Body of pancreas (tissue), 4 donors: ENCODE results near the gene PKNOX2. TPM values are rescaled to one million over a fixed set of nuclear protein-coding genes. Genes with fewer than 3 reads are reported as not detected.

Experiments used
- ATAC-seq: fragments of 150-250 bp; one replicate; pipeline ENCODE4 v1.9.1; 2016
- DNase-seq, 4 donors: peaks; one replicate each; pipeline ENCODE4 v3.0.0-alpha.2; 2019
- H3K27ac ChIP-seq, 4 donors: fragments of 200-600 bp; sonication (generic); 1 replicate in 3 of 4; 2 replicates in 1 of 4; pipeline versions ENCODE4 v1.5.1 to v1.6.1; 2016 to 2019; ENCODE audit warnings: mild to moderate bottlenecking in 1 of 4, mixed read lengths in 1 of 4, moderate library complexity in 1 of 4
- H3K27me3 ChIP-seq, 2 donors: fragments of 200-600 bp; sonication (generic); one replicate each; pipeline ENCODE4 v1.6.0; 2016; ENCODE audit warnings: mild to moderate bottlenecking in 1 of 2
- H3K36me3 ChIP-seq, 2 donors: fragments of 200-600 bp; sonication (generic); replicated peaks in 1 of 2; 2 replicates each; pipeline ENCODE4 v1.5.1; 2016; ENCODE audit warnings: low read depth in 2 of 2; ENCODE audit not compliant: insufficient read depth in 1 of 2
- H3K4me1 ChIP-seq: fragments of 200-600 bp; sonication (generic); one replicate; pipeline ENCODE4 v1.6.0; 2016
- H3K4me3 ChIP-seq, 2 donors: fragments of 200-600 bp; sonication (generic); 1 replicate in 1 of 2; 2 replicates in 1 of 2; pipeline ENCODE4 v1.5.1; 2016 to 2019
- H3K9me3 ChIP-seq, 3 donors: fragments of 200-600 bp; sonication (generic); 1 replicate in 2 of 3; 2 replicates in 1 of 3; pipeline ENCODE4 v1.5.1; 2016
- CTCF ChIP-seq, 7 experiments: fragments of 450-650 bp in 4 of 7; fragments of 200-600 bp in 3 of 7; sonication (generic) in 3 of 7; IDR thresholded peaks; one replicate each; pipeline ENCODE4 v1.5.1; 2016 to 2019; ENCODE audit warnings: antibody characterized with exemption in 7 of 7
- POLR2A ChIP-seq, 3 donors: fragments of 450-650 bp; IDR thresholded peaks; one replicate each; pipeline ENCODE4 v1.6.1; 2016; ENCODE audit warnings: antibody characterized with exemption in 3 of 3, mild to moderate bottlenecking in 2 of 3
- WGBS, 2 donors: methylation state at CpG; one replicate each; pipeline ENCODE4 v1.1.5; 2017; 5-methylcytosine and 5-hydroxymethylcytosine counted together
- intact Hi-C: fragments of 100-400 bp; cut with DNase I; formaldehyde crosslinking; loops from one replicate; pipeline ENCODE4 v1.15.1; 2023
- total RNA-seq, 2 donors: library from RNA; depleted of rRNA; stranded (reverse); fragments of >200 nt; gene quantifications; one replicate each; pipeline ENCODE4 v1.1.0, GENCODE V29; 2016

PKNOX2 gene
- total RNA-seq, 2 donors from 2014 or later = 4.2 to 4.9 TPM

- intact Hi-C loops = no loop called here
- H3K36me3 ChIP-seq = no peaks in the 10 kb centered on the region
- peaks cover 13% of the 10 kb centered on the region for H3K4me1 ChIP-seq
- H3K27me3 ChIP-seq = no peaks in the 10 kb centered on the region
- DNase-seq (no peak), ATAC-seq (no peak)
- no peak overlapping the region for H3K4me3 ChIP-seq
- H3K9me3 ChIP-seq = no peaks in the 10 kb centered on the region
- 81 to 96% methylated on average over 2 of the region's 2 CpGs for WGBS, 2 donors
- TF ChIP-seq CTCF (IDR thresholded peaks at IDR 0.05) (no peak), POLR2A (IDR thresholded peaks at IDR 0.05) (no peak)
- H3K27ac ChIP-seq = no peak overlapping the region
These were observed 60.9 kb downstream of the PKNOX2 start for GRCh38 chr11:125225401-125225800.

GRCh38 chr11:125226031-125226430, 61.5 kb downstream of the PKNOX2 start:
- H3K9me3 ChIP-seq = no peaks in the 10 kb centered on the region
- no peak overlapping the region for H3K4me3 ChIP-seq
- intact Hi-C loops = no loop called here
- peaks cover 12% of the 10 kb centered on the region for H3K4me1 ChIP-seq
- no peaks in the 10 kb centered on the region for H3K36me3 ChIP-seq
- WGBS, 2 donors = 59 to 77% methylated on average over 2 of the region's 2 CpGs
- H3K27me3 ChIP-seq = no peaks in the 10 kb centered on the region
- H3K27ac ChIP-seq = no peak overlapping the region
- ATAC-seq (no peak), DNase-seq (no peak)
- no peak for TF ChIP-seq POLR2A (IDR thresholded peaks at IDR 0.05)
- no peak for TF ChIP-seq CTCF (IDR thresholded peaks at IDR 0.05)

GRCh38 chr11:125226706-125227105, 62.2 kb downstream of the PKNOX2 start:
- peaks cover 5% of the 10 kb centered on the region for H3K4me1 ChIP-seq
- no peak for TF ChIP-seq POLR2A (IDR thresholded peaks at IDR 0.05)
- TF ChIP-seq CTCF (IDR thresholded peaks at IDR 0.05) = no peak
- H3K4me3 ChIP-seq = no peak overlapping the region
- no peaks in the 10 kb centered on the region for H3K27me3 ChIP-seq
- no peaks in the 10 kb centered on the region for H3K9me3 ChIP-seq
- ATAC-seq (no peak), DNase-seq (no peak)
- intact Hi-C loops = no loop called here
- H3K27ac ChIP-seq = no peak overlapping the region
- H3K36me3 ChIP-seq = no peaks in the 10 kb centered on the region
- 63 to 78% methylated on average over 4 of the region's 4 CpGs for WGBS, 2 donors

GRCh38 chr11:125227151-125227550, 62.6 kb downstream of the PKNOX2 start:
- 75 to 87% methylated on average over 5 of the region's 5 CpGs for WGBS, 2 donors
- ATAC-seq (no peak), DNase-seq (no peak)
- peaks cover 4% of the 10 kb centered on the region for H3K4me1 ChIP-seq
- no peaks in the 10 kb centered on the region for H3K27me3 ChIP-seq
- no peaks in the 10 kb centered on the region for H3K9me3 ChIP-seq
- no peaks in the 10 kb centered on the region for H3K36me3 ChIP-seq
- no peak overlapping the region for H3K27ac ChIP-seq
- intact Hi-C loops = no loop called here
- no peak overlapping the region for H3K4me3 ChIP-seq
- TF ChIP-seq CTCF (IDR thresholded peaks at IDR 0.05) = no peak
- no peak for TF ChIP-seq POLR2A (IDR thresholded peaks at IDR 0.05)

GRCh38 chr11:125228445-125228844, 63.9 kb downstream of the PKNOX2 start:
- H3K4me3 ChIP-seq = no peak overlapping the region
- H3K27me3 ChIP-seq = no peaks in the 10 kb centered on the region
- intact Hi-C loops = no loop called here
- TF ChIP-seq CTCF (IDR thresholded peaks at IDR 0.05) (no peak), POLR2A (IDR thresholded peaks at IDR 0.05) (no peak)
- no peak overlapping the region for H3K27ac ChIP-seq
- no peaks in the 10 kb centered on the region for H3K9me3 ChIP-seq
- no peak for DNase-seq
- peaks cover 4% of the 10 kb centered on the region for H3K4me1 ChIP-seq
- no peak for ATAC-seq
- no peaks in the 10 kb centered on the region for H3K36me3 ChIP-seq
- 76 to 83% methylated on average over 4 of the region's 4 CpGs for WGBS, 2 donors
